H1 (cell line): ENCODE results near the gene CACNA1D. TPM values are rescaled to one million over a fixed set of nuclear protein-coding genes. Genes with fewer than 3 reads are reported as not detected.

Experiments
- CTCF ChIA-PET: fragments of 300-600 bp; sonication (Branson Sonifier 250); formaldehyde crosslinking; loops from one replicate; lab custom pipeline; 2021; ENCODE audit not compliant: partially characterized antibody; lab: Charles Lee
- POLR2A ChIA-PET: fragments of 300-600 bp; sonication (Branson Sonifier 250); formaldehyde crosslinking; loops from one replicate; lab custom pipeline; 2021; ENCODE audit warnings: inconsistent platforms; ENCODE audit not compliant: partially characterized antibody; lab: Charles Lee
- DNase-seq, 2 experiments: peaks; one replicate each; pipeline versions ENCODE4 v3.0.0 to v3.0.0-alpha.2; 2010 to 2022; ENCODE audit warnings: low spot score in 2 of 2, low read depth in 1 of 2, mixed read lengths in 1 of 2
- FAIRE-seq: peaks from 2 replicates; lab custom pipeline; 2011; peaks lifted over from hg19 to GRCh38; lab: Jason Lieb, UNC
- H2AFZ ChIP-seq: 2 replicates; pipeline ENCODE4 v1.8.1; 2012; ENCODE audit warnings: low read length, inconsistent platforms
- H2AK5ac ChIP-seq: 2 replicates; pipeline ENCODE4 v1.6.1; 2013; ENCODE audit warnings: low read depth, low read length
- H2BK120ac ChIP-seq: replicated peaks from 2 replicates; pipeline ENCODE3; 2013; ENCODE audit warnings: low read depth, low read length, inconsistent platforms
- H2BK12ac ChIP-seq: 2 replicates; pipeline ENCODE4 v1.6.1; 2013; ENCODE audit warnings: low read depth, low read length
- H2BK15ac ChIP-seq: 2 replicates; pipeline ENCODE4 v1.6.1; 2013; ENCODE audit warnings: low read length
- H2BK20ac ChIP-seq: 2 replicates; pipeline ENCODE4 v1.6.1; 2013; ENCODE audit warnings: low read length
- H2BK5ac ChIP-seq: 2 replicates; pipeline ENCODE4 v1.6.1; 2013; ENCODE audit warnings: low read depth, low read length
- H3K14ac ChIP-seq: 2 replicates; pipeline ENCODE4 v1.6.1; 2013; ENCODE audit warnings: inconsistent platforms; ENCODE audit not compliant: insufficient read length
- H3K18ac ChIP-seq: 2 replicates; pipeline ENCODE4 v1.6.1; 2013; ENCODE audit warnings: low read length; ENCODE audit errors: extremely low read depth
- H3K23ac ChIP-seq: 2 replicates; pipeline ENCODE4 v1.6.1; 2013; ENCODE audit warnings: inconsistent platforms; ENCODE audit not compliant: insufficient read length
- H3K23me2 ChIP-seq: 2 replicates; pipeline ENCODE4 v1.6.1; 2013; ENCODE audit warnings: low read depth, low read length
- H3K27ac ChIP-seq: 2 replicates; pipeline ENCODE4 v1.6.1; 2011; ENCODE audit warnings: low read depth, low read length, inconsistent platforms
- H3K27me3 ChIP-seq, 4 experiments: replicated peaks in 1 of 4; 1 replicate in 1 of 4; 2 replicates in 3 of 4; pipeline versions ENCODE4 v1.6.1 to v1.8.1; 2011 to 2013; ENCODE audit warnings: low read length in 3 of 4, mild to moderate bottlenecking in 3 of 4, inconsistent platforms in 2 of 4, mixed read lengths in 2 of 4, moderate library complexity in 1 of 4; ENCODE audit not compliant: control insufficient read depth in 3 of 4, insufficient read depth in 3 of 4; ENCODE audit errors: extremely low read depth in 1 of 4
- H3K36me3 ChIP-seq, 4 experiments: 2 replicates each; pipeline versions ENCODE4 v1.6.1 to v1.8.1; 2011 to 2013; ENCODE audit warnings: mild to moderate bottlenecking in 4 of 4, low read length in 3 of 4, moderate library complexity in 2 of 4, control low read depth in 1 of 4, inconsistent platforms in 1 of 4; ENCODE audit not compliant: insufficient read depth in 4 of 4, control insufficient read depth in 2 of 4
- H3K4ac ChIP-seq: replicated peaks from 2 replicates; pipeline ENCODE3; 2013; ENCODE audit warnings: low read length, low read depth, mixed read lengths, inconsistent platforms; ENCODE audit not compliant: insufficient read length
- H3K4me1 ChIP-seq, 4 experiments: replicated peaks in 1 of 4; 1 replicate in 1 of 4; 2 replicates in 3 of 4; pipeline versions ENCODE4 v1.6.1 to v1.8.1; 2011 to 2013; ENCODE audit warnings: low read length in 3 of 4, inconsistent platforms in 2 of 4, mixed read lengths in 1 of 4; ENCODE audit not compliant: insufficient read depth in 4 of 4, control insufficient read depth in 3 of 4
- H3K4me2 ChIP-seq, 2 experiments: 2 replicates each; pipeline versions ENCODE4 v1.6.1 to v1.8.1; 2011 to 2013; ENCODE audit warnings: low read depth in 2 of 2, low read length in 2 of 2, control low read depth in 1 of 2, inconsistent platforms in 1 of 2, mild to moderate bottlenecking in 1 of 2; ENCODE audit not compliant: insufficient read depth in 1 of 2
- H3K4me3 ChIP-seq, 4 experiments: fragments of 200-600, 300-600 bp in 1 of 4; sonication (generic), shearing (Covaris generic), sonication (Bioruptor Twin) in 1 of 4; 2 replicates each; pipeline versions ENCODE4 v1.5.1 to v1.8.1; 2011 to 2016; ENCODE audit warnings: low read length in 4 of 4, low read depth in 3 of 4, control low read depth in 2 of 4, inconsistent platforms in 2 of 4, mild to moderate bottlenecking in 2 of 4, mixed read lengths in 1 of 4, moderate library complexity in 1 of 4; ENCODE audit not compliant: insufficient read depth in 2 of 4; ENCODE audit errors: extremely low read depth in 1 of 4
- H3K56ac ChIP-seq: replicated peaks from 2 replicates; pipeline ENCODE3; 2013; ENCODE audit warnings: low read depth, mild to moderate bottlenecking, mixed read lengths, low read length, inconsistent platforms; ENCODE audit not compliant: insufficient read length
- H3K79me1 ChIP-seq: 2 replicates; pipeline ENCODE4 v1.6.1; 2013; ENCODE audit warnings: low read depth, low read length, control low read depth
- H3K79me2 ChIP-seq, 2 experiments: 2 replicates each; pipeline versions ENCODE4 v1.6.1 to v1.8.1; 2012 to 2013; ENCODE audit warnings: low read length in 2 of 2, mild to moderate bottlenecking in 2 of 2, inconsistent platforms in 1 of 2; ENCODE audit not compliant: insufficient read depth in 2 of 2, control insufficient read depth in 1 of 2
- H3K9ac ChIP-seq, 4 experiments: replicated peaks in 1 of 4; 1 replicate in 1 of 4; 2 replicates in 3 of 4; pipeline versions ENCODE4 v1.6.1 to v1.8.1; 2011 to 2013; ENCODE audit warnings: low read depth in 3 of 4, low read length in 3 of 4, control low read depth in 2 of 4, mild to moderate bottlenecking in 2 of 4, moderate library complexity in 2 of 4, inconsistent platforms in 1 of 4; ENCODE audit errors: extremely low read depth in 1 of 4
- H3K9me3 ChIP-seq, 2 experiments: 2 replicates each; pipeline versions ENCODE4 v1.6.1 to v1.8.1; 2012 to 2013; ENCODE audit warnings: mild to moderate bottlenecking in 2 of 2, moderate library complexity in 2 of 2, control low read depth in 1 of 2, inconsistent platforms in 1 of 2, low read depth in 1 of 2, low read length in 1 of 2, mixed read lengths in 1 of 2; ENCODE audit not compliant: insufficient read depth in 2 of 2
- H4K20me1 ChIP-seq, 2 experiments: replicated peaks in 1 of 2; 2 replicates each; pipeline versions ENCODE3 to v1.8.1; 2011 to 2013; ENCODE audit warnings: inconsistent platforms in 2 of 2, low read length in 2 of 2, mild to moderate bottlenecking in 1 of 2; ENCODE audit not compliant: insufficient read depth in 2 of 2, control insufficient read depth in 1 of 2
- H4K5ac ChIP-seq: 2 replicates; pipeline ENCODE4 v1.6.1; 2013; ENCODE audit warnings: low read length, low read depth, mixed read lengths, inconsistent platforms; ENCODE audit not compliant: insufficient read length
- H4K8ac ChIP-seq: 2 replicates; pipeline ENCODE4 v1.8.0; 2013; ENCODE audit warnings: mild to moderate bottlenecking, moderate library complexity, low read length, inconsistent platforms; ENCODE audit not compliant: insufficient read depth; ENCODE audit errors: extremely low read depth
- H4K91ac ChIP-seq: replicated peaks from 2 replicates; pipeline ENCODE3; 2013; ENCODE audit warnings: low read length, mixed read lengths, inconsistent platforms; ENCODE audit not compliant: insufficient read length
- ASH2L ChIP-seq: fragments of 200-600, 300-600 bp; sonication (generic); IDR thresholded peaks from one replicate; pipeline ENCODE4 v1.7.1; 2017; ENCODE audit warnings: low read length
- BACH1 ChIP-seq: IDR thresholded peaks from 2 replicates; pipeline ENCODE4 v1.6.1; 2012; ENCODE audit warnings: low read length, improper control_type of control experiment
- CTBP2 ChIP-seq: IDR thresholded peaks from 2 replicates; pipeline ENCODE4 v1.7.0; 2011; ENCODE audit warnings: borderline replicate concordance, mild to moderate bottlenecking, moderate library complexity, mixed read lengths, low read length; ENCODE audit not compliant: insufficient read depth, insufficient read length
- GTF2F1 ChIP-seq: IDR thresholded peaks from 2 replicates; pipeline ENCODE4 v1.6.1; 2012; ENCODE audit warnings: low read depth, low read length, improper control_type of control experiment, borderline replicate concordance
- HDAC2 ChIP-seq, 2 experiments: fragments of 300-600 bp in 1 of 2; sonication (generic) in 1 of 2; IDR thresholded peaks; 2 replicates each; pipeline ENCODE4 v1.6.1; 2011 to 2012; ENCODE audit warnings: low read depth in 2 of 2, low read length in 2 of 2, mild to moderate bottlenecking in 2 of 2, moderate library complexity in 2 of 2, borderline replicate concordance in 1 of 2, inconsistent platforms in 1 of 2
- KDM1A ChIP-seq: fragments of 200-600, 300-600 bp; sonication (generic); IDR thresholded peaks from 2 replicates; pipeline ENCODE4 v1.7.1; 2016; ENCODE audit warnings: mild to moderate bottlenecking, low read length, borderline replicate concordance
- MAX ChIP-seq: IDR thresholded peaks from 2 replicates; pipeline ENCODE4 v1.6.1; 2012; ENCODE audit warnings: inconsistent platforms
- NRF1 ChIP-seq: IDR thresholded peaks from 2 replicates; pipeline ENCODE4 v1.6.1; 2011; ENCODE audit warnings: mild to moderate bottlenecking, low read depth, low read length, improper control_type of control experiment
- POLR2A ChIP-seq, 2 experiments: IDR thresholded peaks; 1 replicate in 1 of 2; 2 replicates in 1 of 2; pipeline ENCODE4 v1.6.1; 2011; ENCODE audit warnings: low read depth in 2 of 2, low read length in 2 of 2, mild to moderate bottlenecking in 2 of 2; ENCODE audit errors: control extremely low read depth in 1 of 2
- RXRA ChIP-seq: IDR thresholded peaks from 2 replicates; pipeline ENCODE4 v1.6.1; 2011; ENCODE audit warnings: low read depth, mild to moderate bottlenecking, low read length, moderate library complexity; ENCODE audit not compliant: insufficient read depth
- SP1 ChIP-seq: IDR thresholded peaks from 2 replicates; pipeline ENCODE4 v1.6.1; 2011; ENCODE audit warnings: low read depth, low read length
- TCF12 ChIP-seq: IDR thresholded peaks from 2 replicates; pipeline ENCODE4 v1.6.1; 2011; ENCODE audit warnings: low read depth, mild to moderate bottlenecking, low read length
- TEAD4 ChIP-seq: IDR thresholded peaks from 2 replicates; pipeline ENCODE4 v1.6.1; 2012; ENCODE audit warnings: low read depth, low read length, inconsistent platforms, mixed read lengths
- WGBS, 2 experiments: shearing (Covaris generic) in 1 of 2; methylation state at CpG; one replicate each; pipeline versions ENCODE4 v1.1.6 to v1.1.7; 2013 to 2015; ENCODE audit warnings: low lambda C conversion rate in 2 of 2, mixed read lengths in 2 of 2, inconsistent platforms in 1 of 2, low coverage in 1 of 2, missing lambda C conversion rate in 1 of 2; ENCODE audit not compliant: insufficient replicate concordance in 2 of 2, insufficient coverage in 1 of 2, insufficient read length in 1 of 2; ENCODE audit errors: extremely low coverage in 1 of 2, missing lambda C conversion rate in 1 of 2; 5-methylcytosine and 5-hydroxymethylcytosine counted together
- polyA plus RNA-seq, 7 experiments: library from polyadenylated mRNA; depleted of rRNA in 3 of 7; stranded (reverse) in 5 of 7; unstranded in 2 of 7; fragments of >200 nt in 5 of 7; fragments of 200-250 nt in 2 of 7; gene quantifications; 1 replicate in 5 of 7; 2 replicates in 1 of 7; 4 replicates in 1 of 7; pipeline versions ENCODE4 v1.2.1 to v1.2.3, GENCODE V29; 2011 to 2013; ENCODE audit warnings: missing spikeins in 2 of 7, mixed read lengths in 2 of 7
- total RNA-seq: library from RNA; stranded (reverse); fragmentation: NEBNext Ultra II Directional; extraction: Animal tissue kit (Norgen Biotek cat#: 25700); gene quantifications from 2 replicates; pipeline ENCODE4 v1.2.1, GENCODE V29; 2021

Gene CACNA1D
- total and polyA plus RNA-seq, 2 of the 8 experiments (the other 6 are each of a cell fraction or from before 2014, with no cell fraction given): 2.0 to 2.9 TPM

- H2BK12ac ChIP-seq: no peak overlapping the region
- H2BK120ac ChIP-seq: no peak overlapping the region
- peaks cover 6% of the 10 kb centered on the region; the same call in 1 of the 2 replicates for H3K23me2 ChIP-seq
- no peak overlapping the region for H2BK15ac ChIP-seq
- WGBS, 2 experiments: 96% methylated on average over 14 of the region's 15 CpGs; no CpG with 5 or more reads in 1 of the 2 experiments
- H4K8ac ChIP-seq: no peak overlapping the region
- no peak overlapping the region for H3K56ac ChIP-seq
- ChIA-PET CTCF (interaction anchor here (0.7 to 1.2 kb wide), 2 partner anchors 16 to 189 kb away, joined by 3 read pairs; no protein-coding TSS in a partner anchor), POLR2A (no interaction called here)
- H3K27me3 ChIP-seq: no peaks in the 10 kb centered on the region; a peak in 1 of 7 replicates
- FAIRE-seq: no peak
- H3K79me1 ChIP-seq: no peaks in the 10 kb centered on the region
- H2AK5ac ChIP-seq: no peak overlapping the region
- no peak overlapping the region for H3K27ac ChIP-seq
- no peak for DNase-seq
- H3K9ac ChIP-seq: no peak overlapping the region
- H3K4me1 ChIP-seq: peaks cover 0 to 7% (median 0%) of the 10 kb centered on the region in 4 experiments; a peak in 3 of 7 replicates
- no peak overlapping the region for H4K5ac ChIP-seq
- no peaks in the 10 kb centered on the region for H3K9me3 ChIP-seq
- H3K14ac ChIP-seq: no peak overlapping the region
- no peak overlapping the region for H3K4me2 ChIP-seq
- H4K20me1 ChIP-seq: peaks cover 0 to 2% of the 10 kb centered on the region in 2 experiments
- no peak overlapping the region for H3K23ac ChIP-seq
- no peak overlapping the region for H3K4ac ChIP-seq
- H3K79me2 ChIP-seq: no peaks in the 10 kb centered on the region
- H2BK20ac ChIP-seq: no peak overlapping the region
- 0 out of 2 replicates have a peak overlapping the region, but pooled peaks have one; percentile 24 for H2BK5ac ChIP-seq
- no peak overlapping the region for H4K91ac ChIP-seq
- peak overlapping the region; percentile 32; the same call in 1 of the 2 replicates for H3K18ac ChIP-seq
- no peak overlapping the region for H2AFZ ChIP-seq
- no peak overlapping the region for H3K4me3 ChIP-seq
- no peaks in the 10 kb centered on the region for H3K36me3 ChIP-seq
- TF ChIP-seq POLR2A (IDR thresholded peaks at IDR 0.05; ENCODE audit: control extremely low read depth in 1 of 2, low read depth in 2 of 2, low read length in 2 of 2): no peak
- no peak for TF ChIP-seq ASH2L
- no peak for TF ChIP-seq RXRA
- no peak for TF ChIP-seq KDM1A
- TF ChIP-seq BACH1: no peak
- TF ChIP-seq NRF1: no peak
- TF ChIP-seq TCF12: no peak
- no peak for TF ChIP-seq MAX
- TF ChIP-seq CTBP2: no peak
- no peak for TF ChIP-seq GTF2F1
- TF ChIP-seq TEAD4: no peak
- TF ChIP-seq SP1: no peak
- TF ChIP-seq HDAC2 (IDR thresholded peaks at IDR 0.05; ENCODE audit: borderline replicate concordance in 1 of 2, low read depth in 2 of 2, low read length in 2 of 2): no peak
Observed at GRCh38 chr3:53807117-53807810, 312.9 kb downstream of the CACNA1D start.
